ENCODE data around the gene ALDH1A3.

Gene ALDH1A3

GRCh38 chr15:100885116-100885515 is 5.5 kb downstream of the ALDH1A3 start:
- no peak for DNase-seq

GRCh38 chr15:100885811-100886210 is 6.2 kb downstream of the ALDH1A3 start:
- DNase-seq, result no peak

GRCh38 chr15:100887211-100887913 is 7.7 kb downstream of the ALDH1A3 start:
- DNase-seq, result no peak

- no peak for DNase-seq
These were observed 9.9 kb downstream of the ALDH1A3 start for GRCh38 chr15:100889385-100890050.

GRCh38 chr15:100890051-100890720 is 10.6 kb downstream of the ALDH1A3 start:
- no peak for DNase-seq

- DNase-seq, result no peak
These were observed 11.2 kb downstream of the ALDH1A3 start for GRCh38 chr15:100890850-100891249.

- no peak for DNase-seq
These were observed 11.8 kb downstream of the ALDH1A3 start for GRCh38 chr15:100891307-100892012.

GRCh38 chr15:100892013-100892355 is 12.4 kb downstream of the ALDH1A3 start:
- DNase-seq, result no peak

- no peak for DNase-seq
These were observed 13.8 kb downstream of the ALDH1A3 start for GRCh38 chr15:100893261-100893963.

- DNase-seq, result no peak
These were observed 14.3 kb downstream of the ALDH1A3 start for GRCh38 chr15:100893964-100894295.

- no peak for DNase-seq
These were observed 16.1 kb downstream of the ALDH1A3 start for GRCh38 chr15:100895721-100896120.

GRCh38 chr15:100897221-100898151 is 17.9 kb downstream of the ALDH1A3 start:
- no peak for DNase-seq

GRCh38 chr15:100898152-100898490 is 18.5 kb downstream of the ALDH1A3 start:
- DNase-seq, result no peak

GRCh38 chr15:100898661-100899462 is 19.2 kb downstream of the ALDH1A3 start:
- no peak for DNase-seq

GRCh38 chr15:100899601-100900000 is 20.0 kb downstream of the ALDH1A3 start:
- no peak for DNase-seq

GRCh38 chr15:100900136-100900794 is 20.6 kb downstream of the ALDH1A3 start:
- no peak for DNase-seq

- DNase-seq, result no peak
These were observed 21.2 kb downstream of the ALDH1A3 start for GRCh38 chr15:100900795-100901169.

- peak; percentile 52 to 74 for DNase-seq
These were observed 21.7 kb downstream of the ALDH1A3 start for GRCh38 chr15:100901296-100901695.

- DNase-seq, result no peak
These were observed 22.2 kb downstream of the ALDH1A3 start for GRCh38 chr15:100901702-100902435.

Measured in inflammatory macrophage (primary cell).